ENCODE measurements around the gene ERGIC3. TPM values are rescaled to one million over a fixed set of nuclear protein-coding genes. Genes with fewer than 3 reads are reported as not detected.
"Not testable (repeated sequence)": the region's sequence is repeated elsewhere in the genome, so short reads cannot be mapped to it uniquely, and the experiment has no call there.

The ERGIC3 gene
- total and polyA plus RNA-seq, 2 experiments from 2014 or later: 262 to 477 TPM

GRCh38 chr20:35539756-35540212 lies 2.1 kb upstream of the ERGIC3 start:
- 28 to 31% methylated on average over 11 of the region's 11 CpGs for WGBS, 2 experiments (ENCODE audit: low coverage in 1 of 2, low lambda C conversion rate in 2 of 2, missing lambda C conversion rate in 2 of 2)
- Histone ChIP-seq H3K4me3 (no peak overlapping the region), H3K79me2 (ENCODE audit: insufficient read depth) (peaks cover 20% of the 10 kb centered on the region), H3K27ac (no peak overlapping the region), H3K36me3 (ENCODE audit: low read depth) (peaks cover 4% of the 10 kb centered on the region; the same call in 1 of the 2 replicates), H4K20me1 (ENCODE audit: insufficient read depth) (no peaks in the 10 kb centered on the region), H3K4me1 (ENCODE audit: insufficient read depth) (peaks cover 8% of the 10 kb centered on the region; the same call in 1 of the 2 replicates), H3K27me3 (replicated peaks; ENCODE audit: insufficient read depth) (no peaks in the 10 kb centered on the region), H3K9ac (no peak overlapping the region), H3K9me3 (ENCODE audit: low read depth) (no peaks in the 10 kb centered on the region), H3F3A (ENCODE audit: insufficient read depth) (no peaks in the 10 kb centered on the region; the same call in 1 of the 2 replicates), H2AFZ (0 out of 2 replicates have a peak overlapping the region, but pooled peaks have one; percentile 10), H3K9me2 (ENCODE audit: insufficient read depth) (no peaks in the 10 kb centered on the region), H3K4me2 (ENCODE audit: unreplicated experiment) (no peak overlapping the region)
- in situ Hi-C loops (cut with MboI): no loop called here
- TF ChIP-seq EZH2 (IDR thresholded peaks at IDR 0.05; ENCODE audit: insufficient read depth, poor library complexity, severe bottlenecking) (no peak), EZH2phosphoT487 (IDR thresholded peaks at IDR 0.05; ENCODE audit: insufficient read depth, low read depth) (no peak)
- no peak for DNase-seq

GRCh38 chr20:35541118-35541782 lies 628 bp upstream of the ERGIC3 start:
- H2AFZ ChIP-seq: peak overlapping the region; percentile 94
- H3K27ac ChIP-seq: no peak overlapping the region
- H3K9me2 ChIP-seq (ENCODE audit: insufficient read depth): no peaks in the 10 kb centered on the region
- H4K20me1 ChIP-seq (ENCODE audit: insufficient read depth): no peaks in the 10 kb centered on the region
- no peak for DNase-seq
- H3K27me3 ChIP-seq (replicated peaks; ENCODE audit: insufficient read depth): no peaks in the 10 kb centered on the region
- in situ Hi-C loops (cut with MboI): no loop called here
- peaks cover 9% of the 10 kb centered on the region; the same call in 1 of the 2 replicates for H3K36me3 ChIP-seq (ENCODE audit: low read depth)
- H3K9me3 ChIP-seq (ENCODE audit: low read depth): no peaks in the 10 kb centered on the region
- peak overlapping the region; percentile 85 for H3K9ac ChIP-seq
- H3F3A ChIP-seq (ENCODE audit: insufficient read depth): no peaks in the 10 kb centered on the region; the same call in 1 of the 2 replicates
- WGBS, 2 experiments (ENCODE audit: low coverage in 1 of 2, low lambda C conversion rate in 2 of 2, missing lambda C conversion rate in 2 of 2): 32 to 33% methylated on average over 13 of the region's 13 CpGs
- peak overlapping the region; percentile 86 for H3K4me2 ChIP-seq (ENCODE audit: unreplicated experiment)
- H3K79me2 ChIP-seq (ENCODE audit: insufficient read depth): peaks cover 20% of the 10 kb centered on the region
- TF ChIP-seq EZH2phosphoT487 (IDR thresholded peaks at IDR 0.05; ENCODE audit: insufficient read depth, low read depth) (no peak), EZH2 (IDR thresholded peaks at IDR 0.05; ENCODE audit: insufficient read depth, poor library complexity, severe bottlenecking) (no peak)
- peaks cover 8% of the 10 kb centered on the region; the same call in 1 of the 2 replicates for H3K4me1 ChIP-seq (ENCODE audit: insufficient read depth)
- H3K4me3 ChIP-seq: peak overlapping the region; percentile 95

GRCh38 chr20:35542990-35543389 lies 1.1 kb downstream of the ERGIC3 start:
- no peaks in the 10 kb centered on the region for H3K9me3 ChIP-seq (ENCODE audit: low read depth)
- no peaks in the 10 kb centered on the region for H3K27me3 ChIP-seq (replicated peaks; ENCODE audit: insufficient read depth)
- H2AFZ ChIP-seq: no peak overlapping the region
- peak overlapping the region; percentile 95; the same call in 1 of the 2 replicates for H3K4me3 ChIP-seq
- no peak for DNase-seq
- in situ Hi-C loops (cut with MboI): no loop called here
- no peaks in the 10 kb centered on the region; the same call in 1 of the 2 replicates for H3F3A ChIP-seq (ENCODE audit: insufficient read depth)
- no peak overlapping the region for H3K27ac ChIP-seq
- H3K4me1 ChIP-seq (ENCODE audit: insufficient read depth): peaks cover 8% of the 10 kb centered on the region; the same call in 1 of the 2 replicates
- WGBS, 2 experiments (ENCODE audit: low coverage in 1 of 2, low lambda C conversion rate in 2 of 2, missing lambda C conversion rate in 2 of 2): 93 to 96% methylated on average over 1 of the region's 1 CpG
- peaks cover 15% of the 10 kb centered on the region; the same call in 1 of the 2 replicates for H3K36me3 ChIP-seq (ENCODE audit: low read depth)
- peak overlapping the region; percentile 86 for H3K4me2 ChIP-seq (ENCODE audit: unreplicated experiment)
- H4K20me1 ChIP-seq (ENCODE audit: insufficient read depth): no peaks in the 10 kb centered on the region
- H3K9ac ChIP-seq: no peak overlapping the region
- H3K79me2 ChIP-seq (ENCODE audit: insufficient read depth): peaks cover 20% of the 10 kb centered on the region
- TF ChIP-seq EZH2phosphoT487 (IDR thresholded peaks at IDR 0.05; ENCODE audit: insufficient read depth, low read depth): no peak
- no peak for TF ChIP-seq EZH2 (IDR thresholded peaks at IDR 0.05; ENCODE audit: insufficient read depth, poor library complexity, severe bottlenecking)
- no peaks in the 10 kb centered on the region for H3K9me2 ChIP-seq (ENCODE audit: insufficient read depth)

- H3K36me3 ChIP-seq (ENCODE audit: low read depth): peaks cover 25% of the 10 kb centered on the region; the same call in 1 of the 2 replicates
- no peak overlapping the region for H3K4me2 ChIP-seq (ENCODE audit: unreplicated experiment)
- no peak overlapping the region for H3K27ac ChIP-seq
- no peak overlapping the region for H3K4me3 ChIP-seq
- H4K20me1 ChIP-seq (ENCODE audit: insufficient read depth): no peaks in the 10 kb centered on the region
- H3F3A ChIP-seq (ENCODE audit: insufficient read depth): no peaks in the 10 kb centered on the region; the same call in 1 of the 2 replicates
- no peak overlapping the region for H2AFZ ChIP-seq
- in situ Hi-C loops (cut with MboI): no loop called here
- TF ChIP-seq EZH2phosphoT487 (IDR thresholded peaks at IDR 0.05; ENCODE audit: insufficient read depth, low read depth): no peak
- WGBS, 2 experiments (ENCODE audit: low coverage in 1 of 2, low lambda C conversion rate in 2 of 2, missing lambda C conversion rate in 2 of 2): 95 to 97% methylated on average over 15 to 16 of the region's 16 CpGs
- DNase-seq: no peak
- no peaks in the 10 kb centered on the region for H3K9me2 ChIP-seq (ENCODE audit: insufficient read depth)
- H3K9ac ChIP-seq: no peak overlapping the region
- peaks cover 8% of the 10 kb centered on the region; the same call in 1 of the 2 replicates for H3K4me1 ChIP-seq (ENCODE audit: insufficient read depth)
- H3K27me3 ChIP-seq (replicated peaks; ENCODE audit: insufficient read depth): no peaks in the 10 kb centered on the region
- H3K79me2 ChIP-seq (ENCODE audit: insufficient read depth): peaks cover 20% of the 10 kb centered on the region
- H3K9me3 ChIP-seq (ENCODE audit: low read depth): no peaks in the 10 kb centered on the region
Observed at GRCh38 chr20:35544436-35544835, 2.6 kb downstream of the ERGIC3 start.

- H3K4me1 ChIP-seq (ENCODE audit: insufficient read depth); H3F3A ChIP-seq (ENCODE audit: insufficient read depth); H3K27ac ChIP-seq; H3K4me2 ChIP-seq (ENCODE audit: unreplicated experiment); H2AFZ ChIP-seq; H3K27me3 ChIP-seq (replicated peaks; ENCODE audit: insufficient read depth); H3K4me3 ChIP-seq; H4K20me1 ChIP-seq (ENCODE audit: insufficient read depth); H3K9ac ChIP-seq; in situ Hi-C loops (cut with MboI); H3K9me3 ChIP-seq (ENCODE audit: low read depth); H3K9me2 ChIP-seq (ENCODE audit: insufficient read depth): not testable (repeated sequence)
- WGBS, 2 experiments (ENCODE audit: low coverage in 1 of 2, low lambda C conversion rate in 2 of 2, missing lambda C conversion rate in 2 of 2): 85 to 92% methylated on average over 7 of the region's 7 CpGs
- H3K36me3 ChIP-seq (ENCODE audit: low read depth): peaks cover 26% of the 10 kb centered on the region; the same call in 1 of the 2 replicates
- DNase-seq: peak; percentile 55
- H3K79me2 ChIP-seq (ENCODE audit: insufficient read depth): peaks cover 20% of the 10 kb centered on the region
Observed at GRCh38 chr20:35544941-35545340, 3.1 kb downstream of the ERGIC3 start.
